Endothelial cell of umbilical vein (primary cell): ENCODE results near the gene GPSM1. TPM values are rescaled to one million over a fixed set of nuclear protein-coding genes. Genes with fewer than 3 reads are reported as not detected.

ENCODE experiments used
- BruUV-seq: library from RNA; stranded (reverse); fragments of 400-500 nt; replicated peaks from 2 replicates; lab custom pipeline; 2021; lab: Mats Ljungman, UMichigan
- CTCF ChIA-PET: fragments of 300-600, 350-600 bp; sonication (Branson Sonifier 250); formaldehyde crosslinking; loops from one replicate; lab custom pipeline; 2021; ENCODE audit warnings: antibody characterized with exemption, inconsistent platforms; lab: Charles Lee
- POLR2A ChIA-PET: fragments of 300-600, 350-600 bp; sonication (Branson Sonifier 250); formaldehyde crosslinking; loops from one replicate; lab custom pipeline; 2021; ENCODE audit warnings: antibody characterized with exemption, inconsistent platforms; lab: Charles Lee
- DNase-seq: peaks from one replicate; pipeline ENCODE4 v3.0.0-alpha.2; 2011; ENCODE audit warnings: low read depth, low spot score
- FAIRE-seq: peaks from 2 replicates; lab custom pipeline; 2011; peaks lifted over from hg19 to GRCh38; lab: Jason Lieb, UNC
- H2AFZ ChIP-seq: 2 replicates; pipeline ENCODE4 v1.6.0; 2012; ENCODE audit warnings: low read depth, low read length, control low read depth, inconsistent platforms
- H3K27ac ChIP-seq: 2 replicates; pipeline ENCODE4 v1.5.1; 2011; ENCODE audit warnings: low read depth, mild to moderate bottlenecking, control low read depth, low read length, moderate library complexity; ENCODE audit not compliant: insufficient read depth
- H3K27me3 ChIP-seq, 2 experiments: 2 replicates each; pipeline versions ENCODE4 v1.6.0 to v1.6.1; 2011; ENCODE audit warnings: low read length in 2 of 2, mixed read lengths in 1 of 2; ENCODE audit not compliant: control insufficient read depth in 2 of 2, insufficient read depth in 2 of 2
- H3K36me3 ChIP-seq, 2 experiments: 2 replicates in 1 of 2; 3 replicates in 1 of 2; pipeline ENCODE4 v1.5.1; 2011; ENCODE audit warnings: low read length in 2 of 2, mild to moderate bottlenecking in 1 of 2, moderate library complexity in 1 of 2; ENCODE audit not compliant: control insufficient read depth in 2 of 2, insufficient read depth in 2 of 2; ENCODE audit errors: extremely low read depth in 1 of 2
- H3K4me1 ChIP-seq: 3 replicates; pipeline ENCODE4 v1.5.1; 2011; ENCODE audit warnings: mild to moderate bottlenecking, low read length; ENCODE audit not compliant: control insufficient read depth, insufficient read depth; ENCODE audit errors: extremely low read depth
- H3K4me2 ChIP-seq: 2 replicates; pipeline ENCODE4 v1.6.1; 2011; ENCODE audit warnings: low read length, control low read depth, mixed read lengths; ENCODE audit not compliant: insufficient read depth
- H3K4me3 ChIP-seq, 3 experiments: fragments of 200-600 bp in 1 of 3; sonication (generic), shearing (Covaris generic) in 1 of 3; replicated peaks in 1 of 3; 2 replicates each; pipeline ENCODE4 v1.5.1; 2011 to 2016; ENCODE audit warnings: control low read depth in 3 of 3, low read length in 3 of 3, mild to moderate bottlenecking in 2 of 3, inconsistent platforms in 1 of 3, low read depth in 1 of 3, moderate library complexity in 1 of 3; ENCODE audit not compliant: insufficient read depth in 1 of 3
- H3K79me2 ChIP-seq: 2 replicates; pipeline ENCODE4 v1.6.0; 2012; ENCODE audit warnings: low read length, inconsistent platforms; ENCODE audit not compliant: control insufficient read depth, insufficient read depth
- H3K9ac ChIP-seq: replicated peaks from 2 replicates; pipeline ENCODE3; 2011; ENCODE audit warnings: low read length, control low read depth; ENCODE audit not compliant: insufficient read depth; ENCODE audit errors: extremely low read depth
- H3K9me1 ChIP-seq: replicated peaks from 3 replicates; pipeline ENCODE4 v1.6.0; 2011; ENCODE audit warnings: mild to moderate bottlenecking, low read length; ENCODE audit not compliant: control insufficient read depth, insufficient read depth; ENCODE audit errors: extremely low read depth
- H3K9me3 ChIP-seq: replicated peaks from 2 replicates; pipeline ENCODE4 v1.5.1; 2012; ENCODE audit warnings: low read length, inconsistent platforms; ENCODE audit not compliant: control insufficient read depth, insufficient read depth
- H4K20me1 ChIP-seq: replicated peaks from 2 replicates; pipeline ENCODE3; 2011; ENCODE audit warnings: mild to moderate bottlenecking, low read length; ENCODE audit not compliant: control insufficient read depth, insufficient read depth; ENCODE audit errors: extremely low read depth
- CTCF ChIP-seq, 2 donors: IDR thresholded peaks; 1 replicate in 1 of 2; 2 replicates in 1 of 2; pipeline ENCODE4 v1.5.1; 2011; ENCODE audit warnings: low read length in 2 of 2, mild to moderate bottlenecking in 2 of 2, moderate library complexity in 2 of 2, control low read depth in 1 of 2, inconsistent platforms in 1 of 2, low read depth in 1 of 2; ENCODE audit not compliant: insufficient read depth in 1 of 2; ENCODE audit errors: extremely low read depth in 1 of 2
- FOS ChIP-seq: IDR thresholded peaks from 2 replicates; pipeline ENCODE4 v1.6.1; 2011; ENCODE audit warnings: mild to moderate bottlenecking, low read length, moderate library complexity, borderline replicate concordance; ENCODE audit not compliant: insufficient read depth
- GATA2 ChIP-seq: IDR thresholded peaks from 2 replicates; pipeline ENCODE4 v1.7.0; 2011; ENCODE audit warnings: low read depth, mild to moderate bottlenecking, moderate library complexity, mixed read lengths, low read length; ENCODE audit not compliant: insufficient read length, insufficient read depth
- MYC ChIP-seq: IDR thresholded peaks from one replicate; pipeline ENCODE4 v1.6.1; 2011; ENCODE audit warnings: mild to moderate bottlenecking, low read depth, low read length
- POLR2A ChIP-seq: IDR thresholded peaks from 2 replicates; pipeline ENCODE4 v1.6.1; 2012; ENCODE audit warnings: low read depth, mild to moderate bottlenecking, control low read depth, low read length
- POLR2AphosphoS5 ChIP-seq: IDR thresholded peaks from 2 replicates; pipeline ENCODE4 v1.6.1; 2012; ENCODE audit warnings: low read depth, mild to moderate bottlenecking, control low read depth, low read length, moderate library complexity; ENCODE audit not compliant: insufficient read depth
- dilution Hi-C: fragments of 300-500 bp; cut with MboI; formaldehyde crosslinking; loops from one replicate; pipeline ENCODE4 v1.15.0; 2019; ENCODE audit warnings: low sequenced_read_pairs; ENCODE audit not compliant: extremely low pct_ligation_motif_present
- intact Hi-C: fragments of 100-400 bp; cut with micrococcal nuclease; formaldehyde crosslinking; loops from one replicate; pipeline ENCODE4 v1.10.0; 2022
- polyA plus RNA-seq, 4 experiments: library from polyadenylated mRNA; depleted of rRNA in 3 of 4; stranded (reverse) in 3 of 4; unstranded in 1 of 4; fragments of >200 nt; gene quantifications; 2 replicates each; pipeline versions ENCODE4 v1.2.1 to v1.2.3, GENCODE V29; 2011 to 2012; ENCODE audit warnings: missing spikeins in 1 of 4
- total RNA-seq: library from RNA; stranded (reverse); gene quantifications from 2 replicates; pipeline ENCODE4 v1.2.3, GENCODE V29; 2021

GPSM1 gene
- total and polyA plus RNA-seq, 2 donors (not counting 3 experiments of a cell fraction or from before 2014, with no cell fraction given), result 34.6 to 47.1 TPM

- DNase-seq, result no peak
- no peak for FAIRE-seq
- BruUV-seq, result no TSS peak
- H3K27ac ChIP-seq, result no peak overlapping the region
- no peaks in the 10 kb centered on the region for H3K9me1 ChIP-seq
- dilution Hi-C loops (no loop called here), intact Hi-C loops (no loop called here)
- H3K9me3 ChIP-seq, result no peaks in the 10 kb centered on the region
- no peak overlapping the region for H3K4me2 ChIP-seq
- ChIA-PET POLR2A (no interaction called here), CTCF (interaction anchor here (1.0 to 1.3 kb wide), 2 partner anchors 8 to 45 kb away, joined by 3 to 4 read pairs; partner anchors contain the start of gene DNLZ)
- no peaks in the 10 kb centered on the region for H3K36me3 ChIP-seq
- no peak overlapping the region for H2AFZ ChIP-seq
- no peaks in the 10 kb centered on the region for H3K4me1 ChIP-seq
- TF ChIP-seq FOS (no peak), MYC (no peak), GATA2 (no peak), POLR2A (no peak), CTCF (IDR thresholded peaks at IDR 0.05; ENCODE audit: extremely low read depth in 1 of 2, insufficient read depth in 1 of 2, low read depth in 1 of 2, low read length in 2 of 2) (no peak), POLR2AphosphoS5 (no peak)
- no peak overlapping the region for H3K9ac ChIP-seq
- H3K27me3 ChIP-seq, result no peaks in the 10 kb centered on the region
- no peaks in the 10 kb centered on the region for H4K20me1 ChIP-seq
- no peak overlapping the region for H3K4me3 ChIP-seq
- H3K79me2 ChIP-seq, result no peaks in the 10 kb centered on the region
Measured at GRCh38 chr9:136318111-136318775, 9.1 kb upstream of the GPSM1 start.
